K562 (cell line): ENCODE measurements around the gene IFI27L1. TPM values are rescaled to one million over a fixed set of nuclear protein-coding genes. Genes with fewer than 3 reads are reported as not detected.

Experiments used
- ATAC-seq: fragments of 200-7000 bp; cut with Tn5 transposase; 3 replicates; pipeline ENCODE4 v1.9.1; 2020; ENCODE audit warnings: moderate library complexity
- BruUV-seq: library from RNA; stranded (reverse); fragments of 400-500 nt; replicated peaks from 2 replicates; lab custom pipeline; 2021; lab: Mats Ljungman, UMichigan
- CTCF ChIA-PET: fragments of 300-600 bp; formaldehyde crosslinking; extraction: SDS; loops from one replicate; lab custom pipeline; 2021; ENCODE audit warnings: low intra/inter-chr PET ratio; lab: Yijun Ruan, JAX
- POLR2A ChIA-PET: fragments of 300-600, 350-650 bp; sonication (Branson Sonifier 250); formaldehyde crosslinking; extraction: SDS; loops from one replicate; lab custom pipeline; 2021; ENCODE audit warnings: antibody characterized with exemption, inconsistent platforms; lab: Yijun Ruan, JAX
- DNase-seq, 4 experiments: peaks; one replicate each; pipeline versions ENCODE4 v3.0.0 to v3.0.0-alpha.2; 2011 to 2018; ENCODE audit warnings: low spot score in 3 of 4, mixed read lengths in 3 of 4; ENCODE audit errors: extremely low read depth in 1 of 4
- FAIRE-seq: peaks from 2 replicates; lab custom pipeline; 2011; peaks lifted over from hg19 to GRCh38; lab: Jason Lieb, UNC
- H2AFZ ChIP-seq: 2 replicates; pipeline ENCODE4 v1.6.0; 2011; ENCODE audit warnings: low read depth, low read length, control low read depth, inconsistent platforms
- H3K27ac ChIP-seq: fragments of 200-600 bp; 3 replicates; pipeline ENCODE4 v1.8.0; 2011; ENCODE audit warnings: low read depth, mild to moderate bottlenecking, control low read depth, inconsistent platforms, low read length, moderate library complexity, mixed read lengths; ENCODE audit errors: extremely low read depth
- H3K27me3 ChIP-seq, 2 experiments: fragments of 300-600 bp in 1 of 2; 2 replicates in 1 of 2; 3 replicates in 1 of 2; pipeline versions ENCODE4 v1.6.0 to v1.8.0; 2011; ENCODE audit warnings: inconsistent platforms in 2 of 2, low read length in 2 of 2, mild to moderate bottlenecking in 1 of 2, mixed read lengths in 1 of 2, moderate library complexity in 1 of 2; ENCODE audit not compliant: control insufficient read depth in 2 of 2, insufficient read depth in 2 of 2
- H3K36me3 ChIP-seq: fragments of 300-600 bp; 3 replicates; pipeline ENCODE4 v1.8.0; 2011; ENCODE audit warnings: mild to moderate bottlenecking, low read length, inconsistent platforms; ENCODE audit not compliant: control insufficient read depth, insufficient read depth
- H3K4me1 ChIP-seq, 2 experiments: fragments of 200-600 bp in 1 of 2; replicated peaks in 1 of 2; 2 replicates in 1 of 2; 3 replicates in 1 of 2; pipeline versions ENCODE4 v1.5.1 to v1.8.0; 2011; ENCODE audit warnings: inconsistent platforms in 2 of 2, low read length in 2 of 2, mild to moderate bottlenecking in 1 of 2, mixed read lengths in 1 of 2, moderate library complexity in 1 of 2; ENCODE audit not compliant: control insufficient read depth in 2 of 2, insufficient read depth in 2 of 2
- H3K4me2 ChIP-seq: 2 replicates; pipeline ENCODE4 v1.6.1; 2011; ENCODE audit warnings: low read length, control low read depth, inconsistent platforms, mixed read lengths; ENCODE audit not compliant: insufficient read depth
- H3K4me3 ChIP-seq: fragments of 200-600 bp; sonication (generic), shearing (Covaris generic); 2 replicates; pipeline ENCODE4 v1.5.1; 2016; ENCODE audit warnings: control low read depth, inconsistent platforms
- H3K79me2 ChIP-seq: fragments of 200-600 bp; 3 replicates; pipeline ENCODE4 v1.8.0; 2011; ENCODE audit warnings: low read length, inconsistent platforms; ENCODE audit not compliant: control insufficient read depth, insufficient read depth
- H3K9ac ChIP-seq, 2 experiments: 2 replicates each; pipeline versions ENCODE4 v1.6.0 to v1.6.1; 2011; ENCODE audit warnings: low read depth in 2 of 2, low read length in 2 of 2, control low read depth in 1 of 2, inconsistent platforms in 1 of 2, mild to moderate bottlenecking in 1 of 2, mixed read lengths in 1 of 2; ENCODE audit not compliant: insufficient read depth in 1 of 2
- H3K9me1 ChIP-seq: one replicate; pipeline ENCODE4 v1.6.0; 2011; ENCODE audit warnings: inconsistent platforms, mild to moderate bottlenecking, low read length, moderate library complexity; ENCODE audit not compliant: control insufficient read depth, insufficient read depth
- H3K9me3 ChIP-seq: replicated peaks from 2 replicates; pipeline ENCODE4 v1.5.1; 2011; ENCODE audit warnings: low read depth, low read length, inconsistent platforms; ENCODE audit not compliant: control insufficient read depth, insufficient read depth
- H4K20me1 ChIP-seq: replicated peaks from 2 replicates; pipeline ENCODE4 v1.6.1; 2011; ENCODE audit warnings: low read length, inconsistent platforms, mixed read lengths; ENCODE audit not compliant: control insufficient read depth, insufficient read depth
- GATAD2A ChIP-seq: fragments of 450-650 bp; IDR thresholded peaks from 2 replicates; pipeline ENCODE4 v1.6.1; 2017
- HDAC6 ChIP-seq: IDR thresholded peaks from 2 replicates; pipeline ENCODE4 v1.6.1; 2012; ENCODE audit warnings: low read depth, mild to moderate bottlenecking, control low read depth, inconsistent platforms, low read length, moderate library complexity
- MEIS2 ChIP-seq: fragments of 450-650 bp; IDR thresholded peaks from 2 replicates; pipeline ENCODE4 v1.6.1; 2014; ENCODE audit warnings: mild to moderate bottlenecking; ENCODE audit not compliant: partially characterized antibody
- POLR3A ChIP-seq: IDR thresholded peaks from 2 replicates; pipeline ENCODE4 v1.6.1; 2011; ENCODE audit warnings: borderline replicate concordance, mild to moderate bottlenecking, moderate library complexity; ENCODE audit not compliant: insufficient read length, insufficient read depth; ENCODE audit errors: extremely low read depth
- SREBF1 ChIP-seq: fragments of 150-350 bp; IDR thresholded peaks from 2 replicates; pipeline ENCODE4 v1.6.1; 2014; ENCODE audit warnings: antibody characterized with exemption, low read depth, low read length, borderline replicate concordance
- ZFP36 ChIP-seq: fragments of 150-350 bp; IDR thresholded peaks from 2 replicates; pipeline ENCODE4 v1.6.1; 2018; ENCODE audit warnings: low read length, low read depth; ENCODE audit not compliant: partially characterized antibody
- ZNF76 ChIP-seq: fragments of 250-450 bp; sonication (Bioruptor Pico); IDR thresholded peaks from 2 replicates; pipeline ENCODE4 v1.4.0; 2020; ENCODE audit warnings: mild to moderate bottlenecking, moderate library complexity, borderline replicate concordance
- WGBS: fragments of 100-300 bp; shearing (Covaris generic); methylation state at CpG from one replicate; pipeline ENCODE4 v1.1.6; 2016; ENCODE audit warnings: low coverage, mixed read lengths; ENCODE audit not compliant: insufficient coverage; ENCODE audit errors: missing lambda C conversion rate; 5-methylcytosine and 5-hydroxymethylcytosine counted together
- in situ Hi-C: fragments of 300-500 bp; cut with MboI; formaldehyde crosslinking; loops from 4 replicates; pipeline ENCODE4 v1.15.0; 2018; ENCODE audit warnings: inconsistent platforms, mixed read lengths
- intact Hi-C: fragments of 100-400 bp; cut with micrococcal nuclease; formaldehyde crosslinking; loops from 2 replicates; pipeline ENCODE4 v1.14.2; 2022
- polyA plus RNA-seq, 8 experiments: library from polyadenylated mRNA; depleted of rRNA in 4 of 8; stranded (reverse) in 5 of 8; unstranded in 3 of 8; fragments of >200 nt; fragmentation: Nextera tagmentation in 2 of 8; fragmentation: Illumina TruSeq in 1 of 8; extraction: Ambion mirVana in 2 of 8; extraction: Trizol in 1 of 8; gene quantifications; 2 replicates each; pipeline versions ENCODE4 v1.2.1 to v1.2.3, GENCODE V29; 2011 to 2014; ENCODE audit warnings: inconsistent platforms in 1 of 8, missing spikeins in 1 of 8
- total RNA-seq, 7 experiments: library from RNA; depleted of rRNA in 6 of 7; stranded (reverse); fragments of >200 nt in 6 of 7; fragmentation: Illumina TruSeq in 2 of 7; extraction: Trizol in 2 of 7; gene quantifications; 2 replicates each; pipeline versions ENCODE4 v1.2.1 to v1.2.3, GENCODE V29; 2011 to 2021; ENCODE audit warnings: low replicate concordance in 1 of 7
- TF ChIP-seq, protein P1 (sequence below): fragments of 250-450 bp; sonication (Bioruptor Pico); IDR thresholded peaks from 2 replicates; pipeline ENCODE4 v1.5.0; 2021
- TF ChIP-seq, protein P2 (sequence below): fragments of 450-650 bp; formaldehyde crosslinking; conservative IDR thresholded peaks from 2 replicates; pipeline ENCODE4 v1.4.0; 2022; ENCODE audit warnings: mild to moderate bottlenecking, missing genetic modification characterization
- TF ChIP-seq, protein P3 (sequence below), 2 experiments: fragments of 450-650 bp; IDR thresholded peaks; 2 replicates each; pipeline ENCODE4 v1.6.1; 2016

The IFI27L1 gene
- total and polyA plus RNA-seq, 9 of the 15 experiments (the other 6 are each of a cell fraction or from before 2014, with no cell fraction given): 14.5 to 28.0 (median 23.8) TPM

DNA sequence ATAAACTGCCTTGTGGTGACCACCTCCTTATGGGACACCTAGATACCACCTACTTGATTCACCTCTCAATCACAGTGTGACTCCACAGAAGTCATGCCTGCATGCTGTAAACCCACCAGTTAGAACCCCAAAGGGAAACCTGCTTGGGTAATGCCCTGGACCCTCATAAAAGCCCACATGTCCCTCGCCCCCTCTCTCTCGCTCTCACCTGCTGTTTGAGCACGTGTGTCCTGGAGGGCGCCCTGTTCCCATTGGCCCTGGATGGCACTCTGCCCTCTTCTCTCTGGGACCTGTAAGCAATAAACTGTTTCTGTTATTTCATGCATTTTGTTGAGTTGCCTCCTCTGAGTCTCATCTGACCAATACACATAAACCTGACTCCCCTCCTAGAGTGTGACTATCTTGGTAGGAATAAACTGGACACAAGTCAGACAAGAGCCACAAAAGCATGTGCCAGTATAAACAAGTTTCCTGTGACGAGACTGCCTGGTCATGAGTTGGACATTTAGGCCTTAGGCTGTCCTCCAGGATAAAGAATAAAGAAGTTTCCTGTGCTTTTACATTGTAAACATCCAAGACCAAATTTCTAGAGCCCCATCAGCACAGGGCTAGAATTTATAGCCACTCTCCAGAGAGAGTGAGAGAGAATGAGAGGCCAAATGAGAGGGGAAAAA is 39.7 kb downstream of the IFI27L1 start:
- no peak for DNase-seq
- WGBS: 0% methylated on average over 5 of the region's 5 CpGs
- no peak overlapping the region for H3K9ac ChIP-seq
- POLR2A ChIA-PET: interaction anchor here (1.0 kb wide), 1 partner anchor 10 kb away, joined by 4 read pairs; the partner anchor contains the start of gene IFI27
- no peaks in the 10 kb centered on the region for H4K20me1 ChIP-seq
- CTCF ChIA-PET: no interaction called here
- FAIRE-seq: no peak
- ATAC-seq: no peak
- in situ Hi-C loops (no loop called here), intact Hi-C loops (no loop called here)
- H3K4me2 ChIP-seq: no peak overlapping the region
- no peak overlapping the region for H3K4me3 ChIP-seq
- H3K9me3 ChIP-seq: no peaks in the 10 kb centered on the region
- no peaks in the 10 kb centered on the region for H3K9me1 ChIP-seq
- no peak overlapping the region for H2AFZ ChIP-seq
- TF ChIP-seq ZFP36 (no peak), SREBF1 (no peak), POLR3A (no peak), GATAD2A (no peak)
- H3K79me2 ChIP-seq: no peaks in the 10 kb centered on the region
- H3K36me3 ChIP-seq: no peaks in the 10 kb centered on the region
- H3K27ac ChIP-seq: no peak overlapping the region
- no TSS peak for BruUV-seq
- H3K4me1 ChIP-seq: no peaks in the 10 kb centered on the region; a peak in 1 of 5 replicates
- peaks cover 2 to 22% of the 10 kb centered on the region in 2 experiments; a peak in 3 of 5 replicates for H3K27me3 ChIP-seq

DNA sequence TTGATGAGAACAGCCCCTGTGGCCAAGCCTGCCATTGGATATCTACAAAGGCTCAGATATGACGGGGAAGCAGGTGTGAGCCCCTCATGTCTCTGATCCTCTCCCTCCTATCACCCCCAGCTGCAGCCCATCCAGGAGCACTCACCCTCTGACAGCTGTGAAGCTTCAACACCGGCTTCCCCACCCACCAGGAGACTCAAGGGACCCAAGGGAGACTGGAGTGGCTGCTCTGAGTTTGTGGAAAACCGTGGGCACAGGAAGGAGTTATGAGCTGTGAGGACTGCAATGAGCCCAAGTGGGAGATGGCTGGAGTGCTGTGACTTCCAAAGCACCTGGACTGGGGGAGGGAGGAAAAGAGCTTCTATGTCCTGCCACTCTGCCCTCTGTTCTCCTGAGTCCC is 40.4 kb downstream of the IFI27L1 start:
- Histone ChIP-seq H3K36me3 (no peaks in the 10 kb centered on the region), H2AFZ (no peak overlapping the region), H3K9me1 (no peaks in the 10 kb centered on the region), H3K79me2 (no peaks in the 10 kb centered on the region), H3K4me3 (no peak overlapping the region), H3K4me2 (no peak overlapping the region), H3K4me1 (no peaks in the 10 kb centered on the region; a peak in 1 of 5 replicates), H3K27me3 (peaks cover 0 to 23% of the 10 kb centered on the region in 2 experiments; a peak in 3 of 5 replicates), H3K9ac (no peak overlapping the region), H3K9me3 (no peaks in the 10 kb centered on the region), H3K27ac (no peak overlapping the region), H4K20me1 (no peaks in the 10 kb centered on the region)
- ChIA-PET CTCF (no interaction called here), POLR2A (no interaction called here)
- TF ChIP-seq, protein P1, sequence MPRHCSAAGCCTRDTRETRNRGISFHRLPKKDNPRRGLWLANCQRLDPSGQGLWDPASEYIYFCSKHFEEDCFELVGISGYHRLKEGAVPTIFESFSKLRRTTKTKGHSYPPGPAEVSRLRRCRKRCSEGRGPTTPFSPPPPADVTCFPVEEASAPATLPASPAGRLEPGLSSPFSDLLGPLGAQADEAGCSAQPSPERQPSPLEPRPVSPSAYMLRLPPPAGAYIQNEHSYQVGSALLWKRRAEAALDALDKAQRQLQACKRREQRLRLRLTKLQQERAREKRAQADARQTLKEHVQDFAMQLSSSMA: no peak
- TF ChIP-seq, protein P2, sequence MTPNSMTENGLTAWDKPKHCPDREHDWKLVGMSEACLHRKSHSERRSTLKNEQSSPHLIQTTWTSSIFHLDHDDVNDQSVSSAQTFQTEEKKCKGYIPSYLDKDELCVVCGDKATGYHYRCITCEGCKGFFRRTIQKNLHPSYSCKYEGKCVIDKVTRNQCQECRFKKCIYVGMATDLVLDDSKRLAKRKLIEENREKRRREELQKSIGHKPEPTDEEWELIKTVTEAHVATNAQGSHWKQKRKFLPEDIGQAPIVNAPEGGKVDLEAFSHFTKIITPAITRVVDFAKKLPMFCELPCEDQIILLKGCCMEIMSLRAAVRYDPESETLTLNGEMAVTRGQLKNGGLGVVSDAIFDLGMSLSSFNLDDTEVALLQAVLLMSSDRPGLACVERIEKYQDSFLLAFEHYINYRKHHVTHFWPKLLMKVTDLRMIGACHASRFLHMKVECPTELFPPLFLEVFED (CRISPR knock-in tag): no peak
- TF ChIP-seq MEIS2 (no peak), HDAC6 (no peak), ZNF76 (CRISPR knock-in tag) (no peak)
- TF ChIP-seq, protein P3, sequence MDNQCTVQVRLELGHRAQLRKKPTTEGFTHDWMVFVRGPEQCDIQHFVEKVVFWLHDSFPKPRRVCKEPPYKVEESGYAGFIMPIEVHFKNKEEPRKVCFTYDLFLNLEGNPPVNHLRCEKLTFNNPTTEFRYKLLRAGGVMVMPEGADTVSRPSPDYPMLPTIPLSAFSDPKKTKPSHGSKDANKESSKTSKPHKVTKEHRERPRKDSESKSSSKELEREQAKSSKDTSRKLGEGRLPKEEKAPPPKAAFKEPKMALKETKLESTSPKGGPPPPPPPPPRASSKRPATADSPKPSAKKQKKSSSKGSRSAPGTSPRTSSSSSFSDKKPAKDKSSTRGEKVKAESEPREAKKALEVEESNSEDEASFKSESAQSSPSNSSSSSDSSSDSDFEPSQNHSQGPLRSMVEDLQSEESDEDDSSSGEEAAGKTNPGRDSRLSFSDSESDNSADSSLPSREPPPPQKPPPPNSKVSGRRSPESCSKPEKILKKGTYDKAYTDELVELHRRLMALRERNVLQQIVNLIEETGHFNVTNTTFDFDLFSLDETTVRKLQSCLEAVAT (IDR thresholded peaks at IDR 0.05): no peak
- in situ Hi-C loops (no loop called here), intact Hi-C loops (no loop called here)
- no TSS peak for BruUV-seq
- ATAC-seq (no peak), DNase-seq (no peak), FAIRE-seq (no peak)
- 0% methylated on average over 3 of the region's 3 CpGs for WGBS
